IMR-90 (cell line): Measurements from ENCODE around the gene MPP1.

ENCODE experiments used
- BHLHE40 ChIP-seq: fragments of 150-350 bp; IDR thresholded peaks from 2 replicates; pipeline ENCODE4 v1.6.1; 2016; ENCODE audit warnings: mild to moderate bottlenecking, low read depth, low read length
- CEBPB ChIP-seq: IDR thresholded peaks from 2 replicates; pipeline ENCODE4 v1.6.1; 2012; ENCODE audit warnings: low read depth, low read length, improper control_type of control experiment
- CHD1 ChIP-seq: IDR thresholded peaks from 2 replicates; pipeline ENCODE4 v1.6.1; 2012; ENCODE audit warnings: low read depth, low read length, improper control_type of control experiment
- MAZ ChIP-seq: IDR thresholded peaks from 2 replicates; pipeline ENCODE4 v1.6.1; 2012; ENCODE audit warnings: low read depth, mild to moderate bottlenecking, low read length, improper control_type of control experiment, moderate library complexity, borderline replicate concordance
- MXI1 ChIP-seq: IDR thresholded peaks from 2 replicates; pipeline ENCODE4 v1.6.1; 2012; ENCODE audit warnings: low read depth, mild to moderate bottlenecking, low read length, moderate library complexity, borderline replicate concordance
- NFE2L2 ChIP-seq: fragments of 150-350 bp; IDR thresholded peaks from 2 replicates; pipeline ENCODE4 v1.6.1; 2016; ENCODE audit warnings: low read depth, mild to moderate bottlenecking, low read length
- POLR2A ChIP-seq: IDR thresholded peaks from 2 replicates; pipeline ENCODE4 v1.6.1; 2012; ENCODE audit warnings: mild to moderate bottlenecking, low read depth, low read length
- RAD21 ChIP-seq: IDR thresholded peaks from 2 replicates; pipeline ENCODE4 v1.6.1; 2012; ENCODE audit warnings: low read length, improper control_type of control experiment
- RCOR1 ChIP-seq: IDR thresholded peaks from 2 replicates; pipeline ENCODE4 v1.6.1; 2012; ENCODE audit warnings: mild to moderate bottlenecking, low read length, improper control_type of control experiment; ENCODE audit not compliant: insufficient replicate concordance
- RFX5 ChIP-seq: IDR thresholded peaks from 2 replicates; pipeline ENCODE4 v1.8.0; 2012; ENCODE audit warnings: low read depth, mild to moderate bottlenecking, low read length, moderate library complexity
- SMC3 ChIP-seq: fragments of 150-350 bp; IDR thresholded peaks from 2 replicates; pipeline ENCODE4 v1.6.1; 2016; ENCODE audit warnings: low read depth, mild to moderate bottlenecking, antibody characterized with exemption, low read length, moderate library complexity
- TF ChIP-seq, protein P1 (sequence below): conservative IDR thresholded peaks from 2 replicates; pipeline ENCODE4 v1.5.1; 2012; ENCODE audit warnings: mild to moderate bottlenecking, low read depth, low read length, improper control_type of control experiment
- TF ChIP-seq, protein P2 (sequence below): fragments of 150-350 bp; IDR thresholded peaks from 2 replicates; pipeline ENCODE4 v1.6.1; 2017; ENCODE audit warnings: mild to moderate bottlenecking, antibody characterized with exemption, low read length, low read depth

DNA sequence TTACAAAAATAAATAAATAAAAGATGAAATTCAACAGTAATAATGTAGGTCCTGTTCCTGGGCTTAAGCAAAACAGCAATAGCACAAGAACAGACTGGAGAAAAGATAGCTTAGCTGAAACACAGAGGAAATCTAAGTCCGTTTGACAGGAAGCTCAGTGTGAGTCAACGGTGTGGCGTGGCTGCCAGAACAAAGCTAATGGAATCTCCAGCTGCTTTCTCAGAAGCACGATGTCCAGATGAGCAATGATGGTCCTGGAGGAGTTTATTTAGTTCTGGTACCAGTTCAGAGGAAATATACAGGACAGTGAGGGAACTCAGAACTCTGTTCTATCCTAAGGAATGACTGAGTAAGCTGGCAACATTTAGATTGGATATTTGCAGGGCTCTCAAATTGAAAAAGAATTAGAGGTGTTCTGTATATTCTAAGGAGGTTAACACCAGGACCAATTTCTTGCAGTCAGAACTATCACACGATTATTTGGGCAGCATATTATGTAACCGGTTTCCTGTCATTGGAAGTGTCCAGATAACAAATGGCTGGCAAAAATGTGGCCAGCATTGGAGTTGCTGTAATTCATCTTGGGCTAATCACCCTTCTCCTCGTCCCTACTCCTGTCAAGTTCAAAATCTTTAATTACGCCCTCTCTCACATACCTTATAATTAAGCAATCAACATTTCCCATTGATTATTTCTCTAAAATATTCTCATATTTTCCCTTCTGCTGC, 67.1 kb downstream of the MPP1 start:
- TF ChIP-seq, protein P1, sequence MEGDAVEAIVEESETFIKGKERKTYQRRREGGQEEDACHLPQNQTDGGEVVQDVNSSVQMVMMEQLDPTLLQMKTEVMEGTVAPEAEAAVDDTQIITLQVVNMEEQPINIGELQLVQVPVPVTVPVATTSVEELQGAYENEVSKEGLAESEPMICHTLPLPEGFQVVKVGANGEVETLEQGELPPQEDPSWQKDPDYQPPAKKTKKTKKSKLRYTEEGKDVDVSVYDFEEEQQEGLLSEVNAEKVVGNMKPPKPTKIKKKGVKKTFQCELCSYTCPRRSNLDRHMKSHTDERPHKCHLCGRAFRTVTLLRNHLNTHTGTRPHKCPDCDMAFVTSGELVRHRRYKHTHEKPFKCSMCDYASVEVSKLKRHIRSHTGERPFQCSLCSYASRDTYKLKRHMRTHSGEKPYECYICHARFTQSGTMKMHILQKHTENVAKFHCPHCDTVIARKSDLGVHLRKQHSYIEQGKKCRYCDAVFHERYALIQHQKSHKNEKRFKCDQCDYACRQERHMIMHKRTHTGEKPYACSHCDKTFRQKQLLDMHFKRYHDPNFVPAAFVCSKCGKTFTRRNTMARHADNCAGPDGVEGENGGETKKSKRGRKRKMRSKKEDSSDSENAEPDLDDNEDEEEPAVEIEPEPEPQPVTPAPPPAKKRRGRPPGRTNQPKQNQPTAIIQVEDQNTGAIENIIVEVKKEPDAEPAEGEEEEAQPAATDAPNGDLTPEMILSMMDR, result no peak
- TF ChIP-seq POLR2A (no peak), MXI1 (peak; percentile 86), SMC3 (no peak), CEBPB (no peak), RCOR1 (no peak), RAD21 (no peak), CHD1 (no peak), RFX5 (no peak), MAZ (no peak), NFE2L2 (no peak), BHLHE40 (no peak)
- TF ChIP-seq, protein P2, sequence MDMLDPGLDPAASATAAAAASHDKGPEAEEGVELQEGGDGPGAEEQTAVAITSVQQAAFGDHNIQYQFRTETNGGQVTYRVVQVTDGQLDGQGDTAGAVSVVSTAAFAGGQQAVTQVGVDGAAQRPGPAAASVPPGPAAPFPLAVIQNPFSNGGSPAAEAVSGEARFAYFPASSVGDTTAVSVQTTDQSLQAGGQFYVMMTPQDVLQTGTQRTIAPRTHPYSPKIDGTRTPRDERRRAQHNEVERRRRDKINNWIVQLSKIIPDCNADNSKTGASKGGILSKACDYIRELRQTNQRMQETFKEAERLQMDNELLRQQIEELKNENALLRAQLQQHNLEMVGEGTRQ, result no peak
